T-cell (primary cell): ENCODE results near the gene DCBLD2. TPM values are rescaled to one million over a fixed set of nuclear protein-coding genes. Genes with fewer than 3 reads are reported as not detected.

Experiments used
- ATAC-seq, 4 experiments: fragments of 200-7000 bp in 3 of 4; fragments of 150-1000 bp in 1 of 4; cut with Tn5 transposase; replicated peaks in 1 of 4; 1 replicate in 3 of 4; 2 replicates in 1 of 4; pipeline ENCODE4 v1.10.0; 2021; ENCODE audit warnings: moderate library complexity in 3 of 4, mild to moderate bottlenecking in 2 of 4, moderate number of reproducible peaks in 1 of 4
- CTCF ChIA-PET, 2 donors: fragments of 300-600 bp; sonication (Branson Sonifier 250); formaldehyde crosslinking; loops; one replicate each; lab custom pipeline; 2022; ENCODE audit warnings: antibody characterized with exemption in 2 of 2; lab: Charles Lee
- POLR2A ChIA-PET, 2 donors: fragments of 300-600 bp; sonication (Branson Sonifier 250); formaldehyde crosslinking; loops; one replicate each; lab custom pipeline; 2022; ENCODE audit warnings: antibody characterized with exemption in 2 of 2; lab: Charles Lee
- DNase-seq, 35 experiments: peaks; one replicate each; pipeline versions ENCODE4 v3.0.0 to v3.0.0-alpha.2; 2013 to 2023
- H3K27ac ChIP-seq: one replicate; pipeline ENCODE4 v1.5.1; 2013; ENCODE audit warnings: low read length
- H3K27me3 ChIP-seq, 2 experiments: replicated peaks in 1 of 2; 1 replicate in 1 of 2; 2 replicates in 1 of 2; pipeline versions ENCODE4 v1.6.1 to v1.7.0; 2013; ENCODE audit warnings: low read length in 1 of 2, mixed read lengths in 1 of 2; ENCODE audit not compliant: control insufficient read depth in 2 of 2, insufficient read depth in 2 of 2; ENCODE audit errors: extremely low read depth in 1 of 2
- H3K36me3 ChIP-seq, 2 donors: 1 replicate in 1 of 2; 2 replicates in 1 of 2; pipeline versions ENCODE4 v1.6.1 to v1.7.0; 2013; ENCODE audit warnings: low read length in 1 of 2; ENCODE audit not compliant: control insufficient read depth in 2 of 2, insufficient read depth in 1 of 2; ENCODE audit errors: extremely low read depth in 1 of 2
- H3K4me1 ChIP-seq, 2 experiments: 1 replicate in 1 of 2; 2 replicates in 1 of 2; pipeline versions ENCODE4 v1.6.1 to v1.7.0; 2013; ENCODE audit warnings: low read length in 2 of 2, mixed read lengths in 1 of 2; ENCODE audit not compliant: insufficient read depth in 2 of 2, control insufficient read depth in 1 of 2; ENCODE audit errors: extremely low read depth in 1 of 2
- H3K4me3 ChIP-seq, 2 donors: 1 replicate in 1 of 2; 2 replicates in 1 of 2; pipeline versions ENCODE4 v1.5.1 to v1.7.0; 2013; ENCODE audit warnings: mild to moderate bottlenecking in 2 of 2, low read length in 1 of 2, moderate library complexity in 1 of 2; ENCODE audit not compliant: control insufficient read depth in 1 of 2; ENCODE audit errors: extremely low read depth in 1 of 2
- H3K9me3 ChIP-seq: 2 replicates; pipeline ENCODE4 v1.7.0; 2013
- H3K27ac Mint-ChIP-seq, 2 donors: one replicate each; pipeline ENCODE4 v1.8.0; 2020 to 2021; ENCODE audit warnings: mild to moderate bottlenecking in 2 of 2, mixed read lengths in 2 of 2
- H3K27me3 Mint-ChIP-seq, 2 donors: one replicate each; pipeline ENCODE4 v1.8.0; 2021 to 2022; ENCODE audit warnings: mixed read lengths in 2 of 2
- H3K36me3 Mint-ChIP-seq: one replicate; pipeline ENCODE4 v1.8.0; 2021; ENCODE audit warnings: mixed read lengths
- H3K4me1 Mint-ChIP-seq, 3 donors: one replicate each; pipeline ENCODE4 v1.8.0; 2020 to 2022; ENCODE audit warnings: mixed read lengths in 3 of 3, mild to moderate bottlenecking in 1 of 3
- H3K4me3 Mint-ChIP-seq, 3 donors: one replicate each; pipeline ENCODE4 v1.8.0; 2020 to 2022; ENCODE audit warnings: mild to moderate bottlenecking in 3 of 3, mixed read lengths in 3 of 3, moderate library complexity in 3 of 3
- H3K9me3 Mint-ChIP-seq, 3 donors: one replicate each; pipeline ENCODE4 v1.8.0; 2020 to 2022; ENCODE audit warnings: mixed read lengths in 3 of 3
- WGBS: methylation state at CpG from one replicate; pipeline ENCODE4 v1.1.5; 2013; ENCODE audit warnings: missing lambda C conversion rate; ENCODE audit not compliant: insufficient coverage; 5-methylcytosine and 5-hydroxymethylcytosine counted together
- total RNA-seq, 35 experiments: library from RNA in 6 of 35; stranded (reverse) in 6 of 35; fragments of 120-200 nt in 1 of 35; gene quantifications; one replicate each; pipeline versions ENCODE4 v1.2.1 to v1.2.4 and lab custom pipeline; 2013 to 2026

Gene DCBLD2
- total RNA-seq, 5 donors from 2014 or later (not counting 1 experiment from before 2014, with no cell fraction given): 2.3 to 3.0 (median 2.8) TPM

DNA sequence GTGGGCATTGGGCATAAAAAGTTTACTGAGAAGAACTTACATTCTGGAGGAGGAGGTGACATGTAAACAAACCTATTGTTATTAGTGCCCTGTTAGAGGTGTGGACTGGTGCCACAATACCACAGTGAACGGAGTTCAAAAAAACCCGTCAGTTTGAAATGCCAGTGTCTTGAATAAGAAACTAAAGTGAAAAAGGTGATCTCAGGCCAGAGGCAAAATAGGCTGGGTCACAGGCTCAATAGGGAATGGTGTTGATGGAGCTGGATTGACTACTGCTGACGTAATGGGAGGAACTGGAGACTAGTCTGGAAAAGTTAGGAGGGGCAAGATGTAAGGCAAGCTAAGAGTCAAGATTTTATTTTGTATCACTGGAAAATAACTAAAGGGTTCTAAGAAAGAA is 1.6 kb upstream of the DCBLD2 start:
- Mint-ChIP-seq H3K27me3 (peaks cover 5 to 16% of the 10 kb centered on the region in 2 donors), H3K36me3 (no peaks in the 10 kb centered on the region), H3K27ac (no peak overlapping the region), H3K4me1 (peaks cover 10 to 19% (median 18%) of the 10 kb centered on the region in 3 donors), H3K9me3 (no peaks in the 10 kb centered on the region), H3K4me3 (no peak overlapping the region)
- Histone ChIP-seq H3K4me3 (no peak overlapping the region), H3K36me3 (no peaks in the 10 kb centered on the region), H3K4me1 (peaks cover 9 to 16% of the 10 kb centered on the region in 2 experiments), H3K27me3 (peaks cover 0 to 10% of the 10 kb centered on the region in 2 experiments), H3K27ac (no peak overlapping the region), H3K9me3 (no peaks in the 10 kb centered on the region)
- 90% methylated on average over 3 of the region's 3 CpGs for WGBS
- no peak for DNase-seq
- POLR2A ChIA-PET: interaction anchor here in 1 of 2 donors (0.7 kb wide), 1 partner anchor 28 kb away, joined by 3 read pairs; no protein-coding TSS in a partner anchor
- no peak for ATAC-seq
- CTCF ChIA-PET: interaction anchor here in 1 of 2 donors (0.7 kb wide), 1 partner anchor 9 kb away, joined by 4 read pairs; no protein-coding TSS in a partner anchor

DNA sequence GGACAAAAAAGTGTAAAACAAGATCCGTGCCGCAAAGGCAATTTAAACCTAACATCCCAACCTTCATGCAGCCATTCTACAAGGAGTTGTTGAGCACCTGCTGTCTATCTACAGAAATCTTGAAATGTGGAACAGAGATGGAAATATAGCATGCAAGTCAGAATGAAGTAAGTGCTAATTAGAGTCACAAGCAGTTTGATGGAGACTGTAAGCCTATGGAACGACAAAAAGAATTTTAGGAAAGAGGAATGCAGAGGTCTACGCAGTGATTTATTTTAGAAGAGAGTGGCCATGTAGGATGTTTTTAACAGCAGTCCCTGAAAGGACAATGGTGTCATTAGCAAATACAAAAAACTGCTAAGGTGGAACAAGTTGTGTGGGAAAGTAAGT is 851 bp upstream of the DCBLD2 start:
- no peaks in the 10 kb centered on the region for H3K36me3 Mint-ChIP-seq
- Histone ChIP-seq H3K27ac (peak overlapping the region; percentile 41), H3K9me3 (no peaks in the 10 kb centered on the region), H3K27me3 (peaks cover 0 to 10% of the 10 kb centered on the region in 2 experiments), H3K4me3 (peak overlapping the region; percentile 76 to 77), H3K36me3 (no peaks in the 10 kb centered on the region), H3K4me1 (peaks cover 9 to 16% of the 10 kb centered on the region in 2 experiments)
- H3K9me3 Mint-ChIP-seq: no peaks in the 10 kb centered on the region
- H3K4me3 Mint-ChIP-seq: peak overlapping the region; percentile 88 to 91 (median 89)
- peaks cover 5 to 13% of the 10 kb centered on the region in 2 donors for H3K27me3 Mint-ChIP-seq
- DNase-seq (no peak), ATAC-seq (no peak)
- ChIA-PET POLR2A (interaction anchor here in 1 of 2 donors (0.6 to 1.2 kb wide), 4 partner anchors 27 to 1304 kb away, joined by 3 to 8 read pairs (median 4); partner anchors contain the start of gene CLDND1), CTCF (interaction anchor here (0.6 to 1.2 kb wide), 5 partner anchors 9 to 307 kb away, joined by 3 to 5 read pairs (median 4); no protein-coding TSS in a partner anchor)
- peaks cover 10 to 19% (median 18%) of the 10 kb centered on the region in 3 donors for H3K4me1 Mint-ChIP-seq
- H3K27ac Mint-ChIP-seq: peak overlapping the region; percentile 47 to 84
- 83% methylated on average over 2 of the region's 4 CpGs for WGBS

DNA sequence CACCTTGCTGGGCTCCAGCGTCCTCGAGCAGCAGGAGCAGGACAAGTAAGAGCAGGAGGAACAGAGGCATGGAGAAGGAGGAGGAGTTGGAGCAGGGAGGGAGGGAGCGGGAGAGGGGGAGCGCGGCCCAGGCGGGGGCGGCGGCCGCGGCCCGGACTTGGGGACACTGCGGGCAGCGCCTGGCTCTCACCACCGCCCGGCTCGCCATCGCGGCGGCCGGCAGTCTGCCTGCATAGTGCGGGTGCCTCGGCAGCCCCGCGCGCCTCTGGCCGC is 440 bp downstream of the DCBLD2 start:
- H3K4me1 ChIP-seq: peaks cover 9 to 16% of the 10 kb centered on the region in 2 experiments
- H3K36me3 ChIP-seq: no peaks in the 10 kb centered on the region
- CTCF ChIA-PET: interaction anchor here in 1 of 2 donors (1.2 kb wide), 1 partner anchor 83 kb away, joined by 5 read pairs; no protein-coding TSS in a partner anchor
- H3K4me1 Mint-ChIP-seq: peaks cover 10 to 19% (median 18%) of the 10 kb centered on the region in 3 donors
- peak overlapping the region; percentile 80 to 91 (median 89) for H3K4me3 Mint-ChIP-seq
- H3K4me3 ChIP-seq: peak overlapping the region; percentile 75 to 77
- H3K27me3 ChIP-seq: peaks cover 0 to 10% of the 10 kb centered on the region in 2 experiments
- POLR2A ChIA-PET: interaction anchor here (0.6 to 1.1 kb wide), 3 partner anchors 113 to 917 kb away, joined by 5 to 11 read pairs (median 9); partner anchors contain the start of gene CMSS1 (in 1 of the 2)
- H3K9me3 ChIP-seq: no peaks in the 10 kb centered on the region
- H3K27ac Mint-ChIP-seq: no peak overlapping the region
- ATAC-seq (peak in 1 of 4 experiments; percentile 19), DNase-seq (peak in 4 of 35 experiments; percentile 2 to 19 (median 8))
- no peaks in the 10 kb centered on the region for H3K36me3 Mint-ChIP-seq
- H3K9me3 Mint-ChIP-seq: no peaks in the 10 kb centered on the region
- 1% methylated on average over 23 of the region's 26 CpGs for WGBS
- H3K27ac ChIP-seq: no peak overlapping the region
- H3K27me3 Mint-ChIP-seq: peaks cover 3 to 5% of the 10 kb centered on the region in 2 donors

DNA sequence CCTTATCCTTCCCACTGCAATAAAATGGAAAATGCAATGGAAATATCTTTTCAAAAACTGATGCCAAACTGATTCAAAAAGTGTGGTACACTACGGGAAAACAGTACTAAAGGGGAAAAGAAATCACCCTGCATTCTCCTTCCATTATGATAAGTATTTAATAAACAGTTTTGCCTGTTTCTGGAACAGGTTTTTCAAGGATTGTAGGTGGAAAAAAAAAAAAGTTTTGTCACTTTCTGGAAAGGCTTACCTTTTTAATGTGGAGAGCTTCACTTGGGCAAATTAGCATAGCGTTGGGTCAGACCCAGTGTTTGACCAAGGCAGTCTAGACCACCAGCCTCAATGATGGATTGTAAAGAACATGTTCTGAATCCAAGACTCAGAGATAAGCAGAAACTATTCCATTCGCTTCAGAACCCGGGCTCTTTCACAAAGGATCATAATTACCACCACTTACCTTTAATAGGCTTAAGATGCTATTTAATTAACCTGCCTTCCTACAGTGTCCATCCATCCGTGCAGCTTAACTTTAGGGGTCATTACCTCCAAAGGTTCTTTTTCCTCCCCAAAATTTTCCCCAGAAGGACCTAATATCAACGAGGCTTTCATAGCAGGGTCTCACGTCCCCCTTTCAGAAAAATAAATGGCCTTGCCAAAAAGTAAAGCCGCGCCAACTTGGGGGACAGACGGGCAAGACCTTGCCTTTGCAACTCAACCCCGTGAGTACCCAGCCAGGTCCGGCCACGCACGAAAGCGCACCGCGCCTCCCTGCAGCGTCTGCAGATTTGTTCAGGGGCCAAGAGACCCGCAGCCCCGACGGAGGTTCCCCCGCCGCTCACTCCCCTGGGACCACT is 1.0 kb downstream of the DCBLD2 start:
- no peak overlapping the region for H3K27ac ChIP-seq
- CTCF ChIA-PET: no interaction called here

DNA sequence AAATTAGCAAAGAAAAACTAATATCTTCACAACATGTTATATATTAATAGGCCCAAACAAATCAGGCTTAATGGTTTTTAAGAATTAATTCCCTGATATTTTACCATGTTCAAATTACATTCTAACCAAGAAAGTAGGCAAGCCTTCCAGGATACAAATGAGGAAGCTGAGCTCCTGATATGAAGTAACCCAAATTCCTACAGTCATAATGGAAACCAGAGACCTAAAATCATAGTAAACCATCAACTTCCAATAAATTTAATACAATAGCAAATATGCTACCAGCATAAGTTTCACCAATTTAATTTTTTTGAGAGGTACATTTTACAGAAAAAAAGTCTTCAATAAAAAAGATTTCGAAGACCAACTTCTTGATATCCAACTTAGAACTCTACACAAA is 3.8 kb downstream of the DCBLD2 start:
- Mint-ChIP-seq H3K4me3 (no peak overlapping the region), H3K4me1 (peaks cover 10 to 18% (median 17%) of the 10 kb centered on the region in 3 donors), H3K9me3 (no peaks in the 10 kb centered on the region), H3K27ac (no peak overlapping the region), H3K27me3 (peaks cover 0 to 2% of the 10 kb centered on the region in 2 donors), H3K36me3 (no peaks in the 10 kb centered on the region)
- H3K27me3 ChIP-seq: peaks cover 0 to 10% of the 10 kb centered on the region in 2 experiments
- no peaks in the 10 kb centered on the region for H3K36me3 ChIP-seq
- H3K9me3 ChIP-seq: no peaks in the 10 kb centered on the region
- WGBS: no CpG with 5 or more reads among the region's 1 CpG
- no peak overlapping the region for H3K4me3 ChIP-seq
- H3K27ac ChIP-seq: no peak overlapping the region
- POLR2A ChIA-PET: no interaction called here
- DNase-seq (no peak), ATAC-seq (no peak)
- peaks cover 9 to 16% of the 10 kb centered on the region in 2 experiments for H3K4me1 ChIP-seq
- CTCF ChIA-PET: no interaction called here

More for the DNA sequence above, 1.0 kb downstream of the DCBLD2 start:
- Histone ChIP-seq H3K27me3 (peaks cover 0 to 10% of the 10 kb centered on the region in 2 experiments), H3K4me3 (peak overlapping the region; percentile 45 to 75), H3K36me3 (no peaks in the 10 kb centered on the region), H3K9me3 (no peaks in the 10 kb centered on the region), H3K4me1 (peaks cover 9 to 16% of the 10 kb centered on the region in 2 experiments)
- H3K4me3 Mint-ChIP-seq: peak overlapping the region; percentile 79 to 91 (median 80)
- 28% methylated on average over 12 of the region's 23 CpGs for WGBS
- H3K27me3 Mint-ChIP-seq: peaks cover 3 to 5% of the 10 kb centered on the region in 2 donors
- no peaks in the 10 kb centered on the region for H3K36me3 Mint-ChIP-seq
- ATAC-seq: no peak
- POLR2A ChIA-PET: interaction anchor here in 1 of 2 donors (0.7 kb wide), 1 partner anchor 682 kb away, joined by 3 read pairs; no protein-coding TSS in a partner anchor
- no peaks in the 10 kb centered on the region for H3K9me3 Mint-ChIP-seq
- no peak overlapping the region for H3K27ac Mint-ChIP-seq
- peak in 11 of 35 experiments; percentile 1 to 14 (median 2) for DNase-seq
- peaks cover 10 to 19% (median 18%) of the 10 kb centered on the region in 3 donors for H3K4me1 Mint-ChIP-seq

DNA sequence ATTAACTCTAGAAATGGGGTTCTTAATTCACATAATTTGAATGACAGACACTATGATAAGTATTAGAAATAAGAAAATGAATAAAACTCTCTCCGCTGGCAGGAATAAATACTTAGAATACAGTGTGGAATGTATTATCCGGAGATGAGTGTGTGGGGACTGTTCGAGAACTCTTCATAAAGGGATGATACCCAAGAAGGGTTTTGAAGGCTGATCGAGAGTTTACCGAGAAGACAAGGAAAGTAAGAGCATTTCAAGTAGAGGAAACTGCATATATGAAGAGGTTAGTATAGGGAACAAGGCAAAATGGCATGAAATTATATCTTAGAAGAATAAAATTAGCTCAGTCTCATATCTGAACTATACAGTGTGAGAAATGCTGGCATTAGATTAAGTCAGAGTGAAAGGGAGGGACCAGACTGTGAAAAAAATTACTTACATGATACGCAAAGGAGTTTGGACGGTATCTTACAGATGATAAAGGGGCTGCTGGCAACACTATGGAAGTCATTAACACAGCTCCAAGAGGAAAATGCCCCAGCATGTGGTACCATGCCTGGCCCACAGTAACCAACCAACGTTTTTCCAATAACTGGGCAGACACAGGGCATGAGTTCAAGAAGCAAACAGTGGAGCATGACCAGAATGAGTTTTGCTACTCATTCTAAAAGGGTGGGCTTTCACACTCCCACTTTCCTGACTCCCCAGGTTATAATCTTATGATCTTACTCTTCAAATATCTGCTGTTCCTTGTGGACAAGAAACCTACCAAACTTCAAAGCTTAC is 6.5 kb downstream of the DCBLD2 start:
- Histone ChIP-seq H3K27ac (no peak overlapping the region), H3K9me3 (no peaks in the 10 kb centered on the region), H3K27me3 (no peaks in the 10 kb centered on the region), H3K4me3 (no peak overlapping the region), H3K4me1 (no peaks in the 10 kb centered on the region), H3K36me3 (no peaks in the 10 kb centered on the region)
- Mint-ChIP-seq H3K27ac (no peak overlapping the region), H3K4me1 (peaks cover 0 to 4% (median 0%) of the 10 kb centered on the region in 3 donors), H3K9me3 (no peaks in the 10 kb centered on the region), H3K4me3 (no peak overlapping the region), H3K27me3 (no peaks in the 10 kb centered on the region), H3K36me3 (no peaks in the 10 kb centered on the region)
- DNase-seq (no peak), ATAC-seq (no peak)
- WGBS: 89% methylated on average over 5 of the region's 8 CpGs
- ChIA-PET POLR2A (no interaction called here), CTCF (no interaction called here)
